ENCODE measurements around the gene DNAH9.

DNA sequence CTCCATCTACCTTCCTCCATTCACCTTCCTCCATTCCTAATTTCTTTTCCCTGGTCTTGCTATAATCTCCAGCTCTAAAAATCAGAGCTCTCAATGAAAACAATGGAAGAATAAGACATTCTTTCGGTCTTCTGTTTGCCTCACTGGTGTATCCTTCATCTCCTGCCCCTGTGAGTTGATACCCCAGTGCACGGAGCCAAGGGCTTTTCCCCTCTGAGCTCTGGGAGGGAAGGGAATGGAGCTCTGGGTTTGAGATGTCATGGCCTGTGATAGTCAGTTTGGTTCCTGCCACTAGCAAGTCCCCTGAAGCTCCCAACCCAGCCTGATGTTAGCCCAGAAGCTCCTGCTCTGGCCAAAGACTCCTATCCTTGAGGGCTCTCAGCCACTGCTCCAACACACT, 36.6 kb upstream of the DNAH9 start:
- TF ChIP-seq, protein P1, sequence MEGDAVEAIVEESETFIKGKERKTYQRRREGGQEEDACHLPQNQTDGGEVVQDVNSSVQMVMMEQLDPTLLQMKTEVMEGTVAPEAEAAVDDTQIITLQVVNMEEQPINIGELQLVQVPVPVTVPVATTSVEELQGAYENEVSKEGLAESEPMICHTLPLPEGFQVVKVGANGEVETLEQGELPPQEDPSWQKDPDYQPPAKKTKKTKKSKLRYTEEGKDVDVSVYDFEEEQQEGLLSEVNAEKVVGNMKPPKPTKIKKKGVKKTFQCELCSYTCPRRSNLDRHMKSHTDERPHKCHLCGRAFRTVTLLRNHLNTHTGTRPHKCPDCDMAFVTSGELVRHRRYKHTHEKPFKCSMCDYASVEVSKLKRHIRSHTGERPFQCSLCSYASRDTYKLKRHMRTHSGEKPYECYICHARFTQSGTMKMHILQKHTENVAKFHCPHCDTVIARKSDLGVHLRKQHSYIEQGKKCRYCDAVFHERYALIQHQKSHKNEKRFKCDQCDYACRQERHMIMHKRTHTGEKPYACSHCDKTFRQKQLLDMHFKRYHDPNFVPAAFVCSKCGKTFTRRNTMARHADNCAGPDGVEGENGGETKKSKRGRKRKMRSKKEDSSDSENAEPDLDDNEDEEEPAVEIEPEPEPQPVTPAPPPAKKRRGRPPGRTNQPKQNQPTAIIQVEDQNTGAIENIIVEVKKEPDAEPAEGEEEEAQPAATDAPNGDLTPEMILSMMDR (IDR thresholded peaks at IDR 0.05) = no peak
- TF ChIP-seq POLR2AphosphoS5 (IDR thresholded peaks at IDR 0.05) (no peak), POLR2A (IDR thresholded peaks at IDR 0.05) (no peak), EP300 (IDR thresholded peaks at IDR 0.05) (no peak)
